ENCODE data around the gene RALGPS1. TPM values are rescaled to one million over a fixed set of nuclear protein-coding genes. Genes with fewer than 3 reads are reported as not detected.
A peak's percentile ranks its signal among the peaks of the same experiment; 100 is the strongest.

Gene RALGPS1
- total RNA-seq, 6 donors from 2014 or later: 12.3 to 52.4 (median 17.1) TPM

DNA sequence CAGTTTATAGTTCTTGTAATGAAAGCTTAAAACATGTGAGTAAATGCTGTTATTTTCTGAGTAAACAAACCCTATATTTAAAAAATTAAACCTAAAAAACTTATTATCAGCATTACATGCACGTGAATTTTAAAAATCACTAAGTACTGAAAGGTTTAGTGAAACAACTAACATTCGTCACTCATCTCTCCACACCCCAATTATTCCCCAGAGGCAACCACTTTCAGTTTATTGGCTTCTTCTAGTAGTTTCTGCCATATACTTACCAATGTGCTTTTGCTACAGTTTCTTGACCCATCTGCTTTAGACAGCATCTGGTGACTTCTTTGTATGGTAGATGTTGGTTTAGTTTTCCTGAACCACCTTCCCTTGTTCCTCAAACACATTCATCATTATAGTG is 149.8 kb downstream of the RALGPS1 start:
- DNase-seq (no peak), ATAC-seq (ENCODE audit: low FRiP score in 2 of 2) (no peak)
- no peaks in the 10 kb centered on the region for H3K36me3 ChIP-seq
- no peaks in the 10 kb centered on the region for H3K9me3 ChIP-seq
- WGBS, 2 donors: 85 to 94% methylated on average over 2 of the region's 2 CpGs
- TF ChIP-seq POLR2AphosphoS5 (IDR thresholded peaks at IDR 0.05) (no peak), EP300 (IDR thresholded peaks at IDR 0.05) (no peak), POLR2A (IDR thresholded peaks at IDR 0.05) (no peak)
- TF ChIP-seq, protein P1, sequence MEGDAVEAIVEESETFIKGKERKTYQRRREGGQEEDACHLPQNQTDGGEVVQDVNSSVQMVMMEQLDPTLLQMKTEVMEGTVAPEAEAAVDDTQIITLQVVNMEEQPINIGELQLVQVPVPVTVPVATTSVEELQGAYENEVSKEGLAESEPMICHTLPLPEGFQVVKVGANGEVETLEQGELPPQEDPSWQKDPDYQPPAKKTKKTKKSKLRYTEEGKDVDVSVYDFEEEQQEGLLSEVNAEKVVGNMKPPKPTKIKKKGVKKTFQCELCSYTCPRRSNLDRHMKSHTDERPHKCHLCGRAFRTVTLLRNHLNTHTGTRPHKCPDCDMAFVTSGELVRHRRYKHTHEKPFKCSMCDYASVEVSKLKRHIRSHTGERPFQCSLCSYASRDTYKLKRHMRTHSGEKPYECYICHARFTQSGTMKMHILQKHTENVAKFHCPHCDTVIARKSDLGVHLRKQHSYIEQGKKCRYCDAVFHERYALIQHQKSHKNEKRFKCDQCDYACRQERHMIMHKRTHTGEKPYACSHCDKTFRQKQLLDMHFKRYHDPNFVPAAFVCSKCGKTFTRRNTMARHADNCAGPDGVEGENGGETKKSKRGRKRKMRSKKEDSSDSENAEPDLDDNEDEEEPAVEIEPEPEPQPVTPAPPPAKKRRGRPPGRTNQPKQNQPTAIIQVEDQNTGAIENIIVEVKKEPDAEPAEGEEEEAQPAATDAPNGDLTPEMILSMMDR (IDR thresholded peaks at IDR 0.05): no peak
- H3K27me3 ChIP-seq: no peaks in the 10 kb centered on the region
- no peak overlapping the region for H3K27ac ChIP-seq
- H3K4me3 ChIP-seq: no peak overlapping the region
- H3K4me1 ChIP-seq: peaks cover 13 to 30% (median 20%) of the 10 kb centered on the region in 4 donors

DNA sequence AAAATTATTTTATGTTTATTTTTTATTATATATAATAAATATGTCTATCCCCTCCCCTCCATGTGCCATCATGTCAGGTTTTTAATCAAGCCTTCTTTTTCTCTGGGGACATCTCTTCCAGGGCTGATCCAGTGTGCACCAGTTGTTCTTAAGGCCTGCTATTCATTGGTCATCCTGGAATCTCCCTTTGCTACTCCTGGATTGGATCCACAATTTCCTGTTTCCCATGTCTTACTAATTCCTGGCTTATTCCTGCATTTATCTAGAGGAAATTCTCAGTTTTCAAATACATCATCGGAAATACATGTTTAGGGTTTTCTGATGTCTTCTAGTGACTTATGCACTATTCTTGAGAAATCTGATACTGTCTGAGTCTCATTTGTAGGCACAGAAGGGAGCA is 151.0 kb downstream of the RALGPS1 start:
- H3K4me1 ChIP-seq: peaks cover 8 to 25% (median 18%) of the 10 kb centered on the region in 4 donors
- H3K36me3 ChIP-seq: no peaks in the 10 kb centered on the region
- TF ChIP-seq POLR2AphosphoS5 (IDR thresholded peaks at IDR 0.05) (no peak), POLR2A (IDR thresholded peaks at IDR 0.05) (no peak), EP300 (IDR thresholded peaks at IDR 0.05) (no peak)
- TF ChIP-seq, protein P1 (IDR thresholded peaks at IDR 0.05): no peak
- DNase-seq (no peak), ATAC-seq (ENCODE audit: low FRiP score in 2 of 2) (peak in 1 of 2 donors; percentile 39)
- peak overlapping the region in 3 of 4 donors; percentile 30 to 54 (median 45) for H3K27ac ChIP-seq
- H3K27me3 ChIP-seq: no peaks in the 10 kb centered on the region
- no peaks in the 10 kb centered on the region for H3K9me3 ChIP-seq
- 73 to 81% methylated on average over 1 of the region's 1 CpG for WGBS, 2 donors
- H3K4me3 ChIP-seq: no peak overlapping the region

DNA sequence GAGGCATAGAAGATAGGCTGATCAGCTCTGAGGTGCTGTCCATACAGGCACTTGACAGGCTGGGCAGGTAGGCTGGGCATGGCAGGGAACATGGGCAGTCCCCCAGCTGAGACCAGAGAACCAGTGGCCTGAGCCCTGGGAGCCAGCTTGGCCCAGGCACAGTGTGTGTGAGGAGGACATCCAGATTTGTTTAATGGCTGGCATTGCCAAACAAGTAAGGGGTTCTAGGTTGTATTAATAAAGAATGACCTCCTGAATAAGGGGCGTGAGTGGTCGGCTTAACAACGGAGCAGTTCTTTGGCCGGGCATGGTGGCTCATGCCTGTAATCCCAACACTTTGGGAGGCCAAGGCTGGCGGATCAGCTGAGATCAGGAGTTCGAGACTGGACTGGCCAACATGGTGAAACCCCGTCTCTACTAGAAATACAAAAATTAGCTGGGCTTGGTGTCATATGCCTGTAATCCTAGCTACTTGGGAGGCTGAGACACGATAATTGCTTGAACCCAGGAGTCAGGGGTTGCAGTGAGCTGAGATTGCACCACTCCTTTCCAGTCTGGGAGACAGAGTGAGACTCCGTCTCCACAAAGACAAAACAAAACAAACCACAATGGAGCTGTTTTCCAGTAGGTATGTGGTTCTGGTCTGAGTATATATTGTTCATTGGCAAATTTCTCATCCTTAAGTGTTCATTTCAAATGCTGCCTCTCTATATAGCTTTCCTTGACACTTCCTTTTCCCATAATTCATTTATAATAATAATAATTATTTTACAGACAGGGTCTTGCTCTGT is 151.7 kb downstream of the RALGPS1 start:
- Histone ChIP-seq H3K9me3 (no peaks in the 10 kb centered on the region), H3K4me1 (peaks cover 8 to 25% (median 18%) of the 10 kb centered on the region in 4 donors), H3K27me3 (no peaks in the 10 kb centered on the region), H3K27ac (peak overlapping the region; percentile 23 to 54 (median 38)), H3K36me3 (no peaks in the 10 kb centered on the region), H3K4me3 (no peak overlapping the region)
- ATAC-seq (ENCODE audit: low FRiP score in 2 of 2) (no peak), DNase-seq (no peak)
- 79 to 87% methylated on average over 9 of the region's 9 CpGs for WGBS, 2 donors
- TF ChIP-seq EP300 (IDR thresholded peaks at IDR 0.05) (no peak), POLR2A (IDR thresholded peaks at IDR 0.05) (no peak)
- TF ChIP-seq, protein P1 (IDR thresholded peaks at IDR 0.05): no peak

DNA sequence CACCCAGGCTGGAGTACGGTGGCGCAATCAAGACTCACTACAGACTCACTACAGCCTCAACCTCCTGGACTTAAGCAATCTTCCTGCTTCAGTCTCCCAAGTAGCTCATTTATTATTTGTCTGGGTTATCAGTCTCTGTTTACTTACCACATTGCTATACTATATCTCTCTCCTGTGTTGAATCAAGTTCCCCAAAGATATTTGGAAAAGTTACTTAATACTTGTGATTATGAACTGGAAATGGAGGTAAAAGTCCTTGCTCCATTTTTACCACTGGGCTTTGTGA is 152.2 kb downstream of the RALGPS1 start:
- H3K27me3 ChIP-seq: no peaks in the 10 kb centered on the region
- WGBS, 2 donors: 49 to 50% methylated on average over 2 of the region's 2 CpGs
- no peak overlapping the region for H3K4me3 ChIP-seq
- no peaks in the 10 kb centered on the region for H3K36me3 ChIP-seq
- TF ChIP-seq POLR2AphosphoS5 (IDR thresholded peaks at IDR 0.05): no peak
- TF ChIP-seq POLR2A (IDR thresholded peaks at IDR 0.05): no peak
- no peak for TF ChIP-seq EP300 (IDR thresholded peaks at IDR 0.05)
- TF ChIP-seq, protein P1 (IDR thresholded peaks at IDR 0.05): no peak
- no peaks in the 10 kb centered on the region for H3K9me3 ChIP-seq
- H3K4me1 ChIP-seq: peaks cover 8 to 25% (median 18%) of the 10 kb centered on the region in 4 donors
- DNase-seq: peak in 1 of 2 donors; percentile 44
- no peak for ATAC-seq (ENCODE audit: low FRiP score in 2 of 2)
- H3K27ac ChIP-seq: peak overlapping the region in 1 of 4 donors; percentile 45
